SU-DHL-6 (cell line): ENCODE results near the gene EPHB1.

ENCODE experiments used
- H2AFZ ChIP-seq: fragments of 200-600 bp; sonication (generic); 2 replicates; pipeline ENCODE4 v1.6.1; 2014; ENCODE audit warnings: low read depth, mild to moderate bottlenecking, moderate library complexity, mixed read lengths, antibody characterized with exemption, low read length; ENCODE audit not compliant: severe bottlenecking
- H3F3A ChIP-seq: fragments of 200-600 bp; shearing (Covaris generic); 2 replicates; pipeline ENCODE4 v1.6.0; 2016; ENCODE audit warnings: antibody characterized with exemption, mild to moderate bottlenecking; ENCODE audit not compliant: insufficient read depth
- H3K27ac ChIP-seq: fragments of 200-600 bp; sonication (generic); 2 replicates; pipeline ENCODE4 v1.5.1; 2016; ENCODE audit warnings: low read depth, mild to moderate bottlenecking, low read length, moderate library complexity, mixed read lengths
- H3K27me3 ChIP-seq: fragments of 200-600 bp; sonication (generic), shearing (Covaris generic); 2 replicates; pipeline ENCODE4 v1.6.0; 2014; ENCODE audit warnings: mild to moderate bottlenecking, low read length
- H3K36me3 ChIP-seq: fragments of 200-600 bp; sonication (generic); 2 replicates; pipeline ENCODE4 v1.6.1; 2014; ENCODE audit warnings: mild to moderate bottlenecking, low read length, mixed read lengths
- H3K4me2 ChIP-seq: fragments of 300-600, 200-600 bp; shearing (Covaris generic), sonication (generic); 2 replicates; pipeline ENCODE4 v1.6.0; 2014; ENCODE audit warnings: low read length, low read depth, mild to moderate bottlenecking; ENCODE audit not compliant: poor library complexity, severe bottlenecking
- H3K4me3 ChIP-seq: fragments of 200-600 bp; sonication (generic); 2 replicates; pipeline ENCODE4 v1.5.1; 2014; ENCODE audit warnings: antibody characterized with exemption, low read length, mild to moderate bottlenecking, mixed read lengths; ENCODE audit not compliant: insufficient read depth, poor library complexity, severe bottlenecking
- H3K79me2 ChIP-seq: fragments of 200-600 bp; sonication (generic); 2 replicates; pipeline ENCODE4 v1.6.1; 2014; ENCODE audit warnings: mild to moderate bottlenecking, low read length, moderate library complexity; ENCODE audit not compliant: insufficient read depth
- H3K9ac ChIP-seq: fragments of 200-600 bp; sonication (generic); 2 replicates; pipeline ENCODE4 v1.7.0; 2014; ENCODE audit warnings: mild to moderate bottlenecking, low read length
- H3K9me2 ChIP-seq: fragments of 200-600 bp; sonication (generic); replicated peaks from 2 replicates; pipeline ENCODE4 v1.6.1; 2014; ENCODE audit warnings: low read length; ENCODE audit not compliant: insufficient read depth
- H3K9me3 ChIP-seq: fragments of 200-600 bp; sonication (generic); 2 replicates; pipeline ENCODE4 v1.6.1; 2014; ENCODE audit warnings: low read length, mixed read lengths; ENCODE audit not compliant: insufficient read depth
- H4K20me1 ChIP-seq: fragments of 200-600 bp; sonication (generic); 2 replicates; pipeline ENCODE4 v1.6.1; 2014; ENCODE audit warnings: low read depth, mild to moderate bottlenecking, antibody characterized with exemption, low read length, moderate library complexity, mixed read lengths
- CTCF ChIP-seq: fragments of 200-600 bp; sonication (generic); IDR thresholded peaks from one replicate; pipeline ENCODE4 v1.5.1; 2017; ENCODE audit warnings: antibody characterized with exemption, mild to moderate bottlenecking, low read length, moderate library complexity; ENCODE audit not compliant: insufficient read depth, poor library complexity, severe bottlenecking
- EZH2phosphoT487 ChIP-seq: fragments of 200-600 bp; sonication (generic), shearing (Covaris generic); conservative IDR thresholded peaks from 2 replicates; pipeline ENCODE4 v1.6.1; 2018; ENCODE audit warnings: mild to moderate bottlenecking, antibody characterized with exemption, low read length, moderate library complexity, mixed read lengths

The EPHB1 gene

DNA sequence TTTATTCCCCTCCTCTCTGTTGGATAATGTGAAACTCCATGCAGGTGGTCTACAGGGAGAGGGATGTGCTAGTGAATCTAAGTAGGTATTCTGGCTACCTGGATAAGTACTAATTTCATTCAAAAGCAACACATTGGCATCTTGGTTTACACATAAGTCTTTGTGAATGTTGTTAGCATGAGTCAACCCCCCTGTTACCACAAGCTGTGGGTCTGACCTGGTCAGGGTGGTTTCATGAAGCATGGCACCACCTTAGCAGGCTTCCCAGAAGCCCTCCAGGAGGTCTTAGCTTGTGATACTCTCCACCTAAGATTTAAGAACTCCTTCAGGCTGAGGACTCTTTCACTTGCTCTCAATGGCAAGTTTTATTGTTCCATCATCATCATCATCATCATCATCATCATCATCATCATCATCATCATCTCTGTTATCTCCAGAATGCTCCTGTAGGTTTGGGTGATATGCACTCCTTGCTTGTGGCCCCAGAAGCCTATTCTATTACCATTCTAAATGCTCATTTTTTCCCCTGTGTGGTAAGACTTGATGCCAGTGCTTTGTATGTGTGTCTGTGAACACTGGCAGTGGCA, 62.8 kb downstream of the EPHB1 start:
- no peaks in the 10 kb centered on the region for H3K9me2 ChIP-seq
- H3K27ac ChIP-seq = no peak overlapping the region
- no peaks in the 10 kb centered on the region for H3K9me3 ChIP-seq
- TF ChIP-seq CTCF (no peak), EZH2phosphoT487 (no peak)
- H2AFZ ChIP-seq = no peak overlapping the region
- H3K4me2 ChIP-seq = no peak overlapping the region
- no peaks in the 10 kb centered on the region for H3F3A ChIP-seq
- no peaks in the 10 kb centered on the region for H4K20me1 ChIP-seq
- H3K36me3 ChIP-seq = no peaks in the 10 kb centered on the region
- no peaks in the 10 kb centered on the region for H3K27me3 ChIP-seq
- no peaks in the 10 kb centered on the region for H3K79me2 ChIP-seq
- no peak overlapping the region for H3K9ac ChIP-seq
- no peak overlapping the region for H3K4me3 ChIP-seq

GRCh38 chr3:134858441-134859035, 63.5 kb downstream of the EPHB1 start:
- H4K20me1 ChIP-seq = no peaks in the 10 kb centered on the region
- no peak overlapping the region for H3K27ac ChIP-seq
- H3K9me3 ChIP-seq = no peaks in the 10 kb centered on the region
- no peak overlapping the region for H3K4me3 ChIP-seq
- H3K9ac ChIP-seq = no peak overlapping the region
- H3K9me2 ChIP-seq = no peaks in the 10 kb centered on the region
- no peak overlapping the region for H2AFZ ChIP-seq
- no peaks in the 10 kb centered on the region for H3K79me2 ChIP-seq
- no peaks in the 10 kb centered on the region for H3F3A ChIP-seq
- H3K27me3 ChIP-seq = no peaks in the 10 kb centered on the region
- TF ChIP-seq CTCF (no peak), EZH2phosphoT487 (no peak)
- H3K4me2 ChIP-seq = no peak overlapping the region
- H3K36me3 ChIP-seq = no peaks in the 10 kb centered on the region

GRCh38 chr3:134859341-134859740, 64.3 kb downstream of the EPHB1 start:
- Histone ChIP-seq H3K36me3 (no peaks in the 10 kb centered on the region), H3K9me3 (no peaks in the 10 kb centered on the region), H4K20me1 (no peaks in the 10 kb centered on the region), H3K9me2 (no peaks in the 10 kb centered on the region), H3F3A (no peaks in the 10 kb centered on the region), H3K9ac (no peak overlapping the region), H3K27ac (no peak overlapping the region), H3K4me2 (no peak overlapping the region), H3K4me3 (no peak overlapping the region), H2AFZ (no peak overlapping the region), H3K27me3 (no peaks in the 10 kb centered on the region), H3K79me2 (no peaks in the 10 kb centered on the region)
- no peak for TF ChIP-seq CTCF
- TF ChIP-seq EZH2phosphoT487 = no peak
